GM19099 (cell line): ENCODE results near the gene EVC2.

Experiments
- POLR2A ChIP-seq: IDR thresholded peaks from 3 replicates; pipeline ENCODE4 v1.6.1; 2011; ENCODE audit warnings: low read depth; ENCODE audit not compliant: insufficient read length; ENCODE audit errors: extremely low read depth

EVC2 gene

GRCh38 chr4:5710065-5710960, 2.0 kb upstream of the EVC2 start:
- no peak for TF ChIP-seq POLR2A

DNA sequence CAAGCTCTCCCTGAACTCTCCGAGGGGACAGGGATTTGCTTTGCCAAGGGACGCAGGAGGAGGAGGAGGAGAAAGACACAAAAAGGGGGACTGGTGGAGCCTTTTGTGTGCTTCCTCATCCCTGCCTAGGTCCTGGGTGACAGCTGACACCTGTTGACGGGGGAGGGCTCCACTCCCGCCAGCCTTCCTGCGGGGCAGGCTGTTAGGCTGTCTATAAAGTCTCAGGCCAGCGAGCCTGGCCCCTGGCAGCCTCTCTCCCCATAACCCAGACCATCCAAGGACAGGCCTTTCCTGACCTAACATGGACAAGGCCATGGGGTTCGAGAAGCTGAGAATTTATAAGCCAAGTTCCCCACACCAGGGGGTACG, 832 bp upstream of the EVC2 start:
- no peak for TF ChIP-seq POLR2A

- TF ChIP-seq POLR2A: no peak
These were observed 446 bp downstream of the EVC2 start for GRCh38 chr4:5707778-5708448.

GRCh38 chr4:5707366-5707765, 993 bp downstream of the EVC2 start:
- no peak for TF ChIP-seq POLR2A

DNA sequence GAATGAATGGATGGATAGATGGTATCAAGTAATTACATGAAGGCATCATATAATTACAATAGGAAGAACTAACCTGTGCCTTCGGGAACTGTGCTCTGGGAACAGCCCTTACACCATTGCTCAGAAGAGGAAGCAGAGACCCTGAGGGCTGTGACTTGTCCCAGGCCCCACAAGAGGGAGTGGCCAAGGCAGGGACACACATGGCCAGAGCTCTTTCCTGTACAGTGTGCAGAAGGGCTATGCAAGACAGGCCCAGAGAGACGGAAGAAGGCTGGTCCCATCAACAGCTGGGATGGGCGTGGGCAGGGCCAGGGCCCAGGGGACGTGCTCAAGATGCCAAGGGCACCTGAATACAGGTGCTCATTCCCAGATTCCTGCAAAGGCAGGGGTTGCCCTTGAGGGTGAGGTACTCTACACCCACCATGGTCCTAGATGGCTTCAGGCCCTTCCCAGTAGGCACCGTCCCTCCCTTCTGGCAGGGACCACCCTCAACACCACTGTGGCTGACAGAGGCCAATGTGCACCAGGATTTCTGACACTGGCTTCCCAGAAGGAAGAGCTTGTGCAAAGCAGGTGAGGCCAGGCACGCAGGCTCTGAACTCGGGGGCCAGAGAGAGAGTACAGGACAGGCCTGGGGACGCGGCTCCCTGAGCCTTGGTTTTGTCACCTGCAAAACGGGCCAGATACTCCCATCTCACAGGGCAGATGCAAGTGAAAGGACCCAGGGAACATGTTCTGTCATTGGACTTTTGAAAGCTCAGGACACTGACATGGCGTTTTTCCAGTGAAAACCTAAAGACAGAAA, 1.7 kb downstream of the EVC2 start:
- no peak for TF ChIP-seq POLR2A

GRCh38 chr4:5705647-5706320, 2.6 kb downstream of the EVC2 start:
- no peak for TF ChIP-seq POLR2A

- no peak for TF ChIP-seq POLR2A
These were observed 4.1 kb downstream of the EVC2 start for GRCh38 chr4:5704276-5704675.

- no peak for TF ChIP-seq POLR2A
These were observed 4.5 kb downstream of the EVC2 start for GRCh38 chr4:5703831-5704230.

GRCh38 chr4:5701971-5702370, 6.4 kb downstream of the EVC2 start:
- TF ChIP-seq POLR2A: no peak

DNA sequence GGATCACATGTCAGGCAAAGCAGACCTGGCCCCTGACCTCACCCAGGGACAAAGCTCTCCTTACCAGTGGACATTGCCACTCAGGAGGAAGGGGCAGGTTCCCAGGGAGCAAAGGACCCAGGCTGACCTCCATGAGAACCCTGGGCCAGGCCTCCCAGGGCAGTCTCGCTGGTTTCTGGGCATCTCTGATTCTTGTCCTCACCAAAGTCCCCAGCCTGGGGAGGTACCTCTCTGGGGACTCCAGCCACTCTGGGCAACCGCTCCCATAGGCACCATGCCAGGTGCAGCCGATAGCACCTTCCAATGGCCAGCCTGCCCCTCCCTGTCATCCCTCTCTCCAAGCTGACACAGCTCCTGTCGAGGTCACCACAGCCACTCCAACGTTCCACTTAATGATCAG, 7.9 kb downstream of the EVC2 start:
- TF ChIP-seq POLR2A: no peak

GRCh38 chr4:5696341-5696740, 12.0 kb downstream of the EVC2 start:
- TF ChIP-seq POLR2A: no peak

GRCh38 chr4:5693871-5694270, 14.5 kb downstream of the EVC2 start:
- no peak for TF ChIP-seq POLR2A

GRCh38 chr4:5691491-5692132, 16.7 kb downstream of the EVC2 start:
- TF ChIP-seq POLR2A: no peak

- no peak for TF ChIP-seq POLR2A
These were observed 19.3 kb downstream of the EVC2 start for GRCh38 chr4:5689065-5689464.
